ENCODE results near the gene KPNA1.

KPNA1 gene

GRCh38 chr3:122464659-122465058 is 50.1 kb downstream of the KPNA1 start:
- TF ChIP-seq CTCF (IDR thresholded peaks at IDR 0.05; ENCODE audit: insufficient read depth, low read length, missing control alignments), result no peak
- CTCF ChIA-PET, result interaction anchor here (0.6 to 0.9 kb wide), 2 partner anchors 49 to 213 kb away, joined by 3 read pairs; no protein-coding TSS in a partner anchor
- POLR2A ChIA-PET, result no interaction called here
- no peak overlapping the region for H3K4me3 ChIP-seq (ENCODE audit: low read depth, low read length)
- no peak for DNase-seq (ENCODE audit: low read depth, low spot score)

DNA sequence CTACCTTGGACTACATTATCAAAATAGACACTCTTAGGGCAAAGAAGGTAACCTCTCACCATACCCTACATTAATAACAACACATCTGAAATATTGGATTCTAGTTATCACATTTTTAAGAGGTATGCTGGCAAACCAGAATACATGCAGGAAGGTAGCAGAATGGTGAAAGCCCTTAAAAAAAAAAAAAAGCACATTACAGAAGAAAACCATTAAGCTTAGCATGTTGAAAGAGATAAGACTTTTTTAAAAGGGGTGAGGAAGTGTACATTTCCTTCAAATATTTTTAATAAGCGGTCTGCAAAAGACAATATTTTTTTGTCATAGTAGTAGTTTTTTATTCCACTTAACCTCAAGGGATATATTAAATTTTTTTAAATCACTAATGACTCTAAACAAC is 52.3 kb downstream of the KPNA1 start:
- H3K4me3 ChIP-seq (ENCODE audit: low read depth, low read length), result no peak overlapping the region
- no peak for DNase-seq (ENCODE audit: low read depth, low spot score)
- no peak for TF ChIP-seq CTCF (IDR thresholded peaks at IDR 0.05; ENCODE audit: insufficient read depth, low read length, missing control alignments)
- POLR2A ChIA-PET, result no interaction called here
- CTCF ChIA-PET, result interaction anchor here (1.2 kb wide), 1 partner anchor 99 kb away, joined by 3 read pairs; no protein-coding TSS in a partner anchor

DNA sequence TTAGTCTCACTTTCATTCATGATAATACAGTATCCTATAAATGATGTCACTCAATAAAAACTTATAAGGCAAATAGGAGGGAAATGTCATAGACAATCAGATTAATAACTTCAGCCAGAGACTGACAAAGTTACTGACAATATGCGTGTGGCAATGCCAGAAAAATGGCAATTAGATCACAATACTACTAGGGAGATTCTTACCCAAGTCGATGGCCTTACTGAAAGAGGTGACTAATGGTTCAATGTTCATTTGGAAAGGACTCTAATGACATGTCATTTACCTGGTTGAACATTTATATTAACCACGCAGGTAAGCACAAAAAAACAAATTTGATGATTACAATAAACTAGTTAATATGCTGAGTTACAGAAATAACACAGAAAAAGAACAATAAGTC is 52.9 kb downstream of the KPNA1 start:
- H3K4me3 ChIP-seq (ENCODE audit: low read depth, low read length), result no peak overlapping the region
- CTCF ChIA-PET, result interaction anchor here (1.2 kb wide), 1 partner anchor 99 kb away, joined by 3 read pairs; no protein-coding TSS in a partner anchor
- no peak for TF ChIP-seq CTCF (IDR thresholded peaks at IDR 0.05; ENCODE audit: insufficient read depth, low read length, missing control alignments)
- POLR2A ChIA-PET, result no interaction called here
- DNase-seq (ENCODE audit: low read depth, low spot score), result no peak

GRCh38 chr3:122458992-122459391 is 55.7 kb downstream of the KPNA1 start:
- CTCF ChIA-PET, result interaction anchor here (1.0 to 4.7 kb wide), 14 partner anchors 9 to 301 kb away, joined by 3 to 76 read pairs (median 5); partner anchors contain the start of gene PARP14
- POLR2A ChIA-PET, result interaction anchor here (0.7 kb wide), 1 partner anchor 105 kb away, joined by 3 read pairs; no protein-coding TSS in a partner anchor
- peak; percentile 12 for DNase-seq (ENCODE audit: low read depth, low spot score)
- H3K4me3 ChIP-seq (ENCODE audit: low read depth, low read length), result no peak overlapping the region
- TF ChIP-seq CTCF (IDR thresholded peaks at IDR 0.05; ENCODE audit: insufficient read depth, low read length, missing control alignments), result peak; percentile 26

DNA sequence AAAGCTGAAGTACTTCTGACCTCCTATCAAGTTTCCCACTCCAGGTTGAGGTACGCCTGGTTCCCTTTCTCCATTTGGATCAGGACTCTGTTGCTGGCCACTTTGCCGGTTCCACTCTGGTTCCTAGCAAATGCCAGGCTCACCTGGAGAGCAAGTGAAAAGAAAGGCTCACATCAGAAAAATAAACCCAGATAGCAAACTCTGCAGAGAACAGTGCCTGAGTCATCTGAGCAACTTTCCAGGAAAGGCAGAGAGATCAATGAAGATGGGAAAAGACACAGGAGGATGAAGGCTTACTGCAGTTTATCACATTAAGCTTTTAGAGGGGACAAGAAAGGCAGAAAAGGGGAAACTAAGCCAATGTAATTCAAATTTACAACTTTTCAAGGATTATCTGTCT is 57.0 kb downstream of the KPNA1 start:
- TF ChIP-seq CTCF (IDR thresholded peaks at IDR 0.05; ENCODE audit: insufficient read depth, low read length, missing control alignments), result no peak
- DNase-seq (ENCODE audit: low read depth, low spot score), result no peak
- POLR2A ChIA-PET, result no interaction called here
- CTCF ChIA-PET, result interaction anchor here (0.6 to 4.7 kb wide), 13 partner anchors 11 to 299 kb away, joined by 3 to 76 read pairs (median 4); partner anchors contain the start of genes FAM162A and PARP14
- H3K4me3 ChIP-seq (ENCODE audit: low read depth, low read length), result no peak overlapping the region

DNA sequence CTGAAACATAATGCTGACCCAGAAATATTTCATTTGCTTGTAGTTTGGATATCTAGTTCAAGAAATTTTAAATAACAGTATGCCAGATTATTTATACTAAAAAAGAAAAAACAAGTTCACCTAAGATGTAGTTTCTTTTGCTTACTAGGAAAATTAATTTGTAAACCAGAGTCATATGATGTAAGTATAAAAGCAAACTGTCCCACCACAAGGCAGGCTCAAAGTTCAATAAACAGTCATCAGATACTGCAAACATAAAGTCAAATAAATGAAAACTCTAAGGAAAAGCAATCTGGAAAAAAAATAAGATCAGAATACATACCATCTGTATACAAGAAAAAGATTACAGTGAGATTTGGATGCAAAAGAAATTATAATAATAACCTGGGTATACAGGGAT is 58.7 kb downstream of the KPNA1 start:
- POLR2A ChIA-PET, result no interaction called here
- CTCF ChIA-PET, result interaction anchor here (4.6 to 4.7 kb wide), 2 partner anchors 12 to 223 kb away, joined by 39 to 76 read pairs; partner anchors contain the start of gene PARP14
- no peak for TF ChIP-seq CTCF (IDR thresholded peaks at IDR 0.05; ENCODE audit: insufficient read depth, low read length, missing control alignments)

More for the DNA sequence above, 58.7 kb downstream of the KPNA1 start:
- DNase-seq (ENCODE audit: low read depth, low spot score), result no peak
- H3K4me3 ChIP-seq (ENCODE audit: low read depth, low read length), result no peak overlapping the region

Data from AG04449 (cell line).